ENCODE measurements around the gene LARGE1.

LARGE1 gene

GRCh38 chr22:33555814-33556522 lies 364.3 kb downstream of the LARGE1 start:
- no peak for DNase-seq

DNA sequence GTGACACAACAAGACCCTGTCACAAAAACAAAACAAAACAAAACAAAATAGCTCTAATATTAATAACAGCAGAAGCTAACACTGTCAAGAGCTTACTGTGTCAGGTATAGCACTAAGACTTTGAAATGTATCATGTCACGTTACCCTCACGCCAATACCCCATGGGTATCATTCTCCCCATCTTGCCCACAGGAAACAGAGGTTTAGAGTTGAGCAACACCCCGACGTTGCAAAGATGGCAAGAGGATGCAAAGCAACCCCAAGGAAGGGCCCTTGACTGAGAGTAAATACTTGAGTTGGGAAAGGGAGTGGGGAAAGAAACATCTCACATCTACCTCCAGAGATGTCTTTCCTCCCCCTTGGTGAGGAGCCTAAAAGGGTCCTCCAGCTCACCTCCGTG lies 366.8 kb downstream of the LARGE1 start:
- no peak for DNase-seq

GRCh38 chr22:33544707-33545106 lies 375.6 kb downstream of the LARGE1 start:
- no peak for DNase-seq

DNA sequence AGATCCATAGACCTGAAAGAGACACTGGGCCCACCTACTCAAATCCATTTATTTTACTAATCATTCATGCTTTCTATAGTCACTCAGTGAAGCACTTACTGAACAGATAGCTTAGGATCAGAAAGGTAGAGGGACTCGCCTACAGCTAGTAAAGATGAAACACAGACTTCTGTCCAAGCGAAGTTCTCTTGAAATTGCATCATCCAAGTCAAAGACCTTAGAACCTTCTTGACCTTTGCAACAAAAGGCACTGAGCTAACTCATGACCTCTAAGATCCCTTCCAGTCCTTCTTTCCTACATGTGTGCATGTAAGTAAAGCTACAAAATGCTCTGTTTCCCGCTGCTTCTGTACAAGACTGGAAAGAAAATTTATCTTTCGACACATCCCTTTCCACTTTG lies 377.6 kb downstream of the LARGE1 start:
- DNase-seq, result no peak

- no peak for DNase-seq
Measured at GRCh38 chr22:33542153-33542552, 378.1 kb downstream of the LARGE1 start.

- DNase-seq, result no peak
Measured at GRCh38 chr22:33539902-33540751, 380.1 kb downstream of the LARGE1 start.

- no peak for DNase-seq
Measured at GRCh38 chr22:33539202-33539901, 380.9 kb downstream of the LARGE1 start.

DNA sequence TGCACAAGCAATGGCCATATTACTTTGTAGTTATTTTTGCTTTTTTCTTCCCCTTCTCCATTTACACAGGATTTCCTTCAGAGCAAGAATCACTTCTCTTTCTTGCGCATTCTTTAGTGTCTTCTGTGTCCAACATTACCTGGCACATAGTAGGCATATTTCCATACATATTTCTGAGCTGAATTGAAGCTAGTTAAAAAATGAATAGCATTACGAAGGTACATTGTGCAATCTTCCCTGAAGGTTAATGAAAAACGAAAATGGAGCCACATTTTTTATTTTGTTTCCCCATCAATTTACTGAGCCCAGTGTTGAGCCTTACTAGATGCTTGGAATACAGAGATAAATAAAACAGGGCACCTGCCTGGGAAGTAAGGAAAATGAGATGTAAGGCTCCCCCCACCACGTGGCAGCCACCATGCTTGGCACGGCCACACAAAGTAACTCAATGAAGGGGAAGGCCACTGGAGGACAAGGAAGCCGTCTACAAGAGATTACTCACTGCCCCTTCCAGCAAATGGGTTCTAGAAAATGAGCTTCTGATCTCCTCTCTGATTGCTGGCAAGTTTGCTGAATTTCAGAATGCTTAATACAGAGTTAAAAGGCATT lies 381.9 kb downstream of the LARGE1 start:
- DNase-seq, result no peak

DNA sequence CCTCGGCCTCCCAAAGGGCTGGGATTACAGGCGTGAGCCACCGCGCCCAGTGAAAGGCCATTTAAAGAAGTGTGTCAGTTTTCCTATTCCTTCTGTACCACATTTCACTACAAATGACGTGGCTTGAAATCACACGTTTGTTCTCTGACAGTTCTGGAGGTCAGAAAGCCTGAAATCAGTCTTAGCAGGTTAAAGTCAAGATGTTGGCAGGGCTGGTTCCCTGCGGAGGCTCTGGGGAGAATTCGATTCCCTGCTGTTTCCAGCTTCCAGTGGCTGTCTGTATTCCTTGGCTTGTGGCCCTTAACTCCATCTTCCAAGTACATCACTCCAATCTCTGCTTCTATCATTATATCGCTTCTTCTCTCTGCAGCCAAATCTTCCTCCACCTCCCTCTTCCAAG lies 383.2 kb downstream of the LARGE1 start:
- DNase-seq, result no peak

DNA sequence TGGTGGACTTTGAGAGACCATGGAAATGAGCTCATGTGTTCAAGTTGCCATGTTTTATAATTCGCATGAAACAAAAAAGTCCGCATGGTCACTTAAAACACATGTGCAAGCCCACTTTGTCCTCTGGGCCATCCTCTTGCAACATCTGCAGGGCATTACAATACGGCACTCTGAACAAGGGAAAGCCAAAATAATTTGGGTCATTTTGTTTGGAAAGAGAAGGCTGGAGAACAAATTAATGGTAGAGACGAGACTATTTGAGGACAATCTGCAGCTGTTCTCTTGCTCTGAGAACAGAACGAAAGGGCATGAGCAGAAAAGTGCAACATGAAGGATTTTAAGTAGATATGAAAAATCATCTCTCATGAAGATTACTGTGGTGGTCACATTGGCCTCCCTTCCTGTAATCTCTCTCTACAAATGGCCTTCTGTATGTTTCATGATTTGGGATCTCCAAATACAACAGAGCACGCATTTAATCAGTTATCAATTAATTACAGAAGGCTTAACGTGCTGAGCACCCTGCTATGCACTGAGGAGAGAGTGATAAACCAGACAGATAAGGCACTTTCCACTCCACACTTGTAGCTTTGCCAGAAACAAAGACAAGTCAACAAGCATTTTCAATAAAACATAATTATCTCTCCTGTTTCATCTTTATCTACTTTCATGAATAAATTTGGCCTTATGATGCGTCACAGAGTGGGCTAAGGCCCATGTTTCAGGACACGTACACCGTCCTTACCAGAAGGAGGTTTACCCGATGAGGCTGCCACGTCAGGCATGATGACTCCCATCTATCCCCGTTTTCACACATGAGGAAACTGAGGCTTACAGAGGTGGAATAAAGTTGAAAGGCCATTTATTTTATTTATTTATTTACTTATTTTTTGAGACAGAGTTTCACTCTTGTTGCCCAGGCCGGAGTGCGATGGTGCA lies 384.1 kb downstream of the LARGE1 start:
- no peak for DNase-seq

- no peak for DNase-seq
Measured at GRCh38 chr22:33529424-33530113, 390.7 kb downstream of the LARGE1 start.

DNA sequence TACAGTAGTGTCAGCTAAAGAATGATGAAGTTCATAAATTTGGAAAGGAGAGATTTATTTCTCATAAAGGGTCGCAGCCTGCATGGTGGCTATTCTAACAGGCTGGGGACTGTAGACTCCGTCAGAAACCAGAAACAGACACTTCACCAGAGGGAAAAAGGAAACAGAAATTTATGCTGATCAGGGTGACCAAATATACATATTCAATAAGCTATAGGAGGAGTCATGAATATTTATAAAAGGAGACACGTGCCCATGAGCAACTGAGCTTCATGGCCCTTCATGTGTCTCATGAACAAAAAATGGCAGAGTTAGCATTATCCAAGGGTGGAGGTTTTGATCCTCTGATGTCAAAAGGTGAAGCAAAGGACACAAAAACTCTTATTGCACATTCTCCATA lies 392.1 kb downstream of the LARGE1 start:
- DNase-seq, result no peak

GRCh38 chr22:33526434-33527107 lies 393.7 kb downstream of the LARGE1 start:
- no peak for DNase-seq

GRCh38 chr22:33524511-33525260 lies 395.6 kb downstream of the LARGE1 start:
- no peak for DNase-seq

GRCh38 chr22:33521879-33522665 lies 398.2 kb downstream of the LARGE1 start:
- no peak for DNase-seq

DNA sequence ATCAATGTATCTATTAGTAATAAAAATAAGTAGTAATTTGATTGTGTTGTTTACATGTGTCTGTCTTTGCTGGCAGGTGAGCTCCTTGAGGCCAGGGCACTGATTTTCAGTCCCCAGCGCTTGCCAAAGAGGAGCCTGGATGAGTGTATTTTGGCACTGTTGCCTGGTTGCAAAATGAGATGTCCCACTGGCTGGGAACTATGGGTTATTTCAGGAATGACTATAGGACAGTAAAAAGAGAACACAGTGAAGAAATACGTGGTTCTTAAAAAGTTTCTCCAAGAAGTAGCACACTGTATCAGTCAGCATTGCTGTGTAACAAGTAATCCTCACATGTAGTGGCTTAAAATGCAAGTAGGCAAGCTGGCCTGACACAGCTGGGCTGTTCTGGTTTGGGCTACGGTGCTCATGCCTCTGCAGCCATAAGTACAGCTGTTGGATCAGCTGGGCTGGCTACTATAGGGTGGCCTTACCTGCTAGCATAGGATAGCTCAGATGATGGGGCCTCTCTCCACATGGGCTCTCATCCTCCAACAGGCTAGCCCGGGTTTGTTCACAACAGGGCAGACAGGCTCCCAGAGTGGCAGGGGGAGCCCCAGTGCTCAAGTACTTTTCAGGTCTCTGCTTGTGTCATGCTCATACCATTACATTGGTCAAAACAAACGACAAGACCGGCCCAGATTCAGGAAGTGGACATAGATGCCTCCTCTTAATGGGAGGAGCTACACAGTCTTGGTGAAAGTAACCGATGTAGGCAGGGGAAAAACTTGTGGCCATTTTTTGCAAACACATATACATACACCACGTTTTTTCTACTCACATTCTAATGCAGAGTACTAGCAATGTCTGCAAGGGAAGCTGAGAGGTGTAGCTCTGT lies 399.1 kb downstream of the LARGE1 start:
- DNase-seq, result no peak

- no peak for DNase-seq
Measured at GRCh38 chr22:33519974-33520903, 400.0 kb downstream of the LARGE1 start.

Measured in NCI-H526 (cell line).